HG02852 (cell line): Measurements from ENCODE around the gene NR2E3.
"Not testable (repeated sequence)": the region's sequence is repeated elsewhere in the genome, so short reads cannot be mapped to it uniquely, and the experiment has no call there.

ENCODE experiments used
- ATAC-seq: cut with Tn5 transposase; IDR thresholded peaks from one replicate; pipeline ENCODE4 v1.9.1; 2021; ENCODE audit warnings: mild to moderate bottlenecking, moderate library complexity; ENCODE audit not compliant: unreplicated experiment

NR2E3 gene

GRCh38 chr15:71813723-71814470 lies 3.5 kb downstream of the NR2E3 start:
- ATAC-seq = no peak

- ATAC-seq = no peak
Measured at GRCh38 chr15:71815301-71815700, 4.9 kb downstream of the NR2E3 start.

- ATAC-seq = no peak
Measured at GRCh38 chr15:71817351-71817750, 7.0 kb downstream of the NR2E3 start.

GRCh38 chr15:71820127-71820526 lies 9.8 kb downstream of the NR2E3 start:
- ATAC-seq = no peak

- no peak for ATAC-seq
Measured at GRCh38 chr15:71821547-71822129, 11.3 kb downstream of the NR2E3 start.

GRCh38 chr15:71822890-71823630 lies 12.7 kb downstream of the NR2E3 start:
- ATAC-seq = no peak

GRCh38 chr15:71823801-71824200 lies 13.4 kb downstream of the NR2E3 start:
- no peak for ATAC-seq

- ATAC-seq = no peak
Measured at GRCh38 chr15:71825021-71825730, 14.8 kb downstream of the NR2E3 start.

- ATAC-seq = no peak
Measured at GRCh38 chr15:71826196-71826595, 15.8 kb downstream of the NR2E3 start.

GRCh38 chr15:71830981-71831380 lies 20.6 kb downstream of the NR2E3 start:
- ATAC-seq = no peak

- no peak for ATAC-seq
Measured at GRCh38 chr15:71841563-71841962, 31.2 kb downstream of the NR2E3 start.

- no peak for ATAC-seq
Measured at GRCh38 chr15:71844916-71845315, 34.6 kb downstream of the NR2E3 start.

- ATAC-seq = no peak
Measured at GRCh38 chr15:71853543-71853942, 43.2 kb downstream of the NR2E3 start.

- not testable (repeated sequence) for ATAC-seq
Measured at GRCh38 chr15:71858232-71858631, 47.9 kb downstream of the NR2E3 start.
